KMS-11 (cell line): Measurements from ENCODE around the gene KLF15.

ENCODE experiments used
- H2AFZ ChIP-seq: fragments of 200-600 bp; sonication (generic); 2 replicates; pipeline ENCODE4 v1.6.1; 2016; ENCODE audit warnings: antibody characterized with exemption, mixed run types, low read depth
- H3K27ac ChIP-seq: fragments of 200-600 bp; sonication (generic); 2 replicates; pipeline ENCODE4 v1.6.1; 2016; ENCODE audit warnings: mild to moderate bottlenecking, mixed run types
- H3K27me3 ChIP-seq: fragments of 200-600 bp; sonication (generic); 2 replicates; pipeline ENCODE4 v1.6.1; 2017; ENCODE audit warnings: mild to moderate bottlenecking, low read depth, mixed run types, moderate library complexity; ENCODE audit not compliant: insufficient read depth
- H3K36me3 ChIP-seq: fragments of 200-600 bp; sonication (generic); 2 replicates; pipeline ENCODE4 v1.6.1; 2017; ENCODE audit warnings: mild to moderate bottlenecking, mixed run types; ENCODE audit not compliant: insufficient read depth
- H3K4me1 ChIP-seq: fragments of 200-600 bp; sonication (generic); 2 replicates; pipeline ENCODE4 v1.6.1; 2016; ENCODE audit warnings: mild to moderate bottlenecking, low read depth, mixed run types; ENCODE audit not compliant: poor library complexity, severe bottlenecking
- H3K4me2 ChIP-seq: fragments of 200-600 bp; sonication (generic); 2 replicates; pipeline ENCODE4 v1.7.0; 2016; ENCODE audit warnings: mild to moderate bottlenecking, mixed run types
- H3K4me3 ChIP-seq: fragments of 200-600 bp; sonication (generic); IDR thresholded peaks from 2 replicates; pipeline ENCODE4 v1.6.1; 2017; ENCODE audit warnings: low read depth, low read length, mixed read lengths; ENCODE audit not compliant: insufficient read depth
- H3K79me2 ChIP-seq: fragments of 200-600 bp; sonication (generic); 2 replicates; pipeline ENCODE4 v1.6.1; 2016; ENCODE audit warnings: low read depth, mixed run types; ENCODE audit not compliant: insufficient read depth
- H3K9ac ChIP-seq: fragments of 200-600 bp; sonication (generic); 2 replicates; pipeline ENCODE4 v1.6.1; 2016; ENCODE audit warnings: mild to moderate bottlenecking, mixed run types
- H4K20me1 ChIP-seq: fragments of 200-600 bp; sonication (generic); 2 replicates; pipeline ENCODE4 v1.6.1; 2016; ENCODE audit warnings: mild to moderate bottlenecking, mixed run types; ENCODE audit not compliant: insufficient read depth
- TF ChIP-seq, protein P1 (sequence below): fragments of 200-600 bp; sonication (generic); conservative IDR thresholded peaks from 2 replicates; pipeline ENCODE4 v1.6.1; 2017; ENCODE audit warnings: low read depth, mild to moderate bottlenecking, antibody characterized with exemption, low read length, moderate library complexity, mixed read lengths

The KLF15 gene

DNA sequence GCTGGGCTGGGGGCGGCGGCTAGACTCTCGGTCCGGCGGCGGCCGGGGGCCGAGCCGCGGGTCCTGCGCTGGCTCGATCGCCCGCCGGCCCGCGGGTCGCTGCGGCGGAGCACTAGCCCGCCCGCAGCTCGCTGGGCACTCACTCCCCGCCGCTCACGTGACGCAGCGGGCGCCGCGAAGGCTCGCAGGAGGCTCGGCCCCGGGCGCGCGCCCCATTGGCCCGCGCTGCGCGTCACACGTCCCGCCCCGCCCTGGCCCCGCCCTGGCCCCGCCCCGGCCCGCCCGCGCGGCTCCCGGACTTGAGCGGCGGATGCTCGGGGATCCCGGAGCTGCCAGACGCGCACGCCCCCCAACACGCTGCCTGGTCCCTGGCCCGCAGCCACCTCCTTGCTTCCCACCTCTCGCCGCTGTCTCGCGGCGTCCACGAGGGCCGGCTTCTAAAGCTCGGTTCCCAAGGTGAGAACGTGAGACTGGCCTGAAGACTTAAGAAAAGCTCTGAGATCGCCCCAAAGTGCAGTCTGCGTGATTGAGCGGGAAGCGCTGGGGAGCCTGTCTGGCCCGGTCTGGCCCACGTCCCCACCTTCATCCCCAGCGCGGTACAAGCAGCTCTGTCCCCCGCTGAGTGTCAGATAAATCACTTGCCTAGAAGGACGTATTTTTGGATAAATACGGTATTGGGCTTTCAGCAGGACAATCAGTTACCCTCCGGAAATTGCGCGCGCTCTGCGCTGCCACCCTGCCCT is at the start of gene KLF15:
KLF15 (minus strand) TSS at position 114 of the 743 bp plus-strand sequence. CDS start 4,486 bp downstream, outside the sequence.
- Histone ChIP-seq H3K4me1 (no peaks in the 10 kb centered on the region), H3K4me2 (peak within 1 kb of the TSS; percentile 99), H3K4me3 (no peak within 1 kb of the TSS), H4K20me1 (no peaks in the 10 kb centered on the region), H3K36me3 (no peaks in the 10 kb centered on the region), H3K9ac (peak within 1 kb of the TSS; percentile 27; the same call in 1 of the 2 replicates), H3K79me2 (no peaks in the 10 kb centered on the region), H3K27ac (no peak within 1 kb of the TSS), H2AFZ (peak within 1 kb of the TSS; percentile 92), H3K27me3 (peaks cover 32% of the 10 kb centered on the region)
- TF ChIP-seq, protein P1, sequence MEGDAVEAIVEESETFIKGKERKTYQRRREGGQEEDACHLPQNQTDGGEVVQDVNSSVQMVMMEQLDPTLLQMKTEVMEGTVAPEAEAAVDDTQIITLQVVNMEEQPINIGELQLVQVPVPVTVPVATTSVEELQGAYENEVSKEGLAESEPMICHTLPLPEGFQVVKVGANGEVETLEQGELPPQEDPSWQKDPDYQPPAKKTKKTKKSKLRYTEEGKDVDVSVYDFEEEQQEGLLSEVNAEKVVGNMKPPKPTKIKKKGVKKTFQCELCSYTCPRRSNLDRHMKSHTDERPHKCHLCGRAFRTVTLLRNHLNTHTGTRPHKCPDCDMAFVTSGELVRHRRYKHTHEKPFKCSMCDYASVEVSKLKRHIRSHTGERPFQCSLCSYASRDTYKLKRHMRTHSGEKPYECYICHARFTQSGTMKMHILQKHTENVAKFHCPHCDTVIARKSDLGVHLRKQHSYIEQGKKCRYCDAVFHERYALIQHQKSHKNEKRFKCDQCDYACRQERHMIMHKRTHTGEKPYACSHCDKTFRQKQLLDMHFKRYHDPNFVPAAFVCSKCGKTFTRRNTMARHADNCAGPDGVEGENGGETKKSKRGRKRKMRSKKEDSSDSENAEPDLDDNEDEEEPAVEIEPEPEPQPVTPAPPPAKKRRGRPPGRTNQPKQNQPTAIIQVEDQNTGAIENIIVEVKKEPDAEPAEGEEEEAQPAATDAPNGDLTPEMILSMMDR, result no peak

DNA sequence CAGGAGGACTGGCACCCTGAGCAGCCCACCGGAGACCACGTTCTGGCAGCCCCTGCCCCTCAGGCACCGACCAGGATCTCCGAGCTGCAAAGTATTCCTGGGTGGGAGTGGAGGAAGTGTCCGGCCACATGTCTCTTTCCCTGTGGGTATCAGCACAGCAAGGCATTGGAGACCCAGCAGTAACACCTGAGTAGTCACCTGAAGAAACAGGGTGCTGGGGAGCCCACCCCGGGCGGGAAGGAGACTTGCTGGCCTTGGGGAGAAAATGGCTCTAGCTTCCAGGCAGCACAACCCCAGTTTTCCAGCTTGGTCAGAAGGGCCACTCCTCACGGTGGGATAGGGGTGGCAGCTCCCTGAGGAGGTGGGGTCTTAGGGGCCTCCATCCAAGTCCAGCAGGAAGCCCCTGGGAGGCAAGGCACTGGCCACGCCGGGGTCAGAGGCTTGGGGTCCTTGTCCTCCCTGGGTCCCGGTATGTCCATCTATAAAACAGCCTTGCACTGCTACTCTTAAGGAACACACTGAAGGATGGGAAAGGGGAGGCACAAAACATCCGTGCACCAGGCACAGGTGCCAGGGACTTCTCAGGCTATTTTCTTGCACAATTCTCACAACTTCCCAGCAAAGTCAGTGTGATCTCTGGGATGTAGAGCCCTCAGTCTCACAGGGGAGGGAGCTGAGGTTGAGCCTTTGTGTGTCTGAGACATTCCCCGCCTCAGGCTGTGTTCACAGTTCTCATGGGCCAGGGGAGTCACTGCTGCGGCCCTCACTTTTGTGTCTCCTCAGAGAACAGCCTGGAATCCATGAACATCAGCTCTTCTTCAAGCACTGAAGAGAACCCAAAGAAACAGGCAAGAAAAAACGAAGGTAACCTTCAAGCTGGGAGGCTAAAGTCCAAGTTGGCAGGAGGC is 49.4 kb upstream of the KLF15 start:
- no peaks in the 10 kb centered on the region for H3K79me2 ChIP-seq

DNA sequence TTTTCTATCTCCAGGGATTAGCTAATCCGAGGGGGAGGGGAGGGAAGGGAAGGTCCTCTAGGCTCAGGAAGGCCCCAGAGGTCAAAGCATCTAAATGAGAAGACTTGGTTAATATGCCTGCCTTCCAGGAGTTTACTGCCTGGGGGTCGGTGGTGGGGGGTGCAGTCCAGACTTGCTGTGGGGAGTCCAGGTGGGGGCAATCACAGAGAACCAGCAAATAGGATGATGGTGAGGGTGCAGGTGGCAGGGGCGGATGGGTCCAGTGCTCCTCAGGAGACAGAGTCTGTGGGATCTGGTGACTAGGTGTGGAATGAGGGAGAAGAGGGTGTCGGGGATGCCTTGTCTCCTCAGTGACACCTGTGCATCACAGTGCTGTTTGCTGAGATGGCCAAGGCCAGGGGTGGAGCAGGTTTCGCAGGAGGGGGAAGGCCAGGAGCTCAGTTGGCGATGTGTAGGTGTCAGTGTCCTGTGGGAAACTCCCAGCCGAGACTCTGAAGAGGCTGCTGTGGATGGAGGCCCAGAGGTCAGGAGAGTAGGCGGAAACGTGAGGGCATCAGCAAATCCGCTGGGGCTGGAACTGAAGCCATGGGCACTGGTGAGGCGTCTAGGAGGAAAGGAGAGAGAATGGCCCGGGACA is 45.6 kb upstream of the KLF15 start:
- Histone ChIP-seq H3K9ac (no peak overlapping the region), H3K27ac (no peak overlapping the region), H2AFZ (no peak overlapping the region), H4K20me1 (no peaks in the 10 kb centered on the region), H3K4me3 (no peak overlapping the region), H3K27me3 (no peaks in the 10 kb centered on the region), H3K79me2 (no peaks in the 10 kb centered on the region), H3K4me2 (no peak overlapping the region), H3K4me1 (no peaks in the 10 kb centered on the region), H3K36me3 (no peaks in the 10 kb centered on the region)
- TF ChIP-seq, protein P1, result no peak

More for the DNA sequence above, 49.4 kb upstream of the KLF15 start:
- Histone ChIP-seq H3K36me3 (no peaks in the 10 kb centered on the region), H2AFZ (no peak overlapping the region), H3K27ac (no peak overlapping the region), H3K4me2 (no peak overlapping the region), H4K20me1 (no peaks in the 10 kb centered on the region), H3K27me3 (no peaks in the 10 kb centered on the region), H3K4me3 (no peak overlapping the region), H3K9ac (no peak overlapping the region), H3K4me1 (no peaks in the 10 kb centered on the region)
- TF ChIP-seq, protein P1, result no peak

DNA sequence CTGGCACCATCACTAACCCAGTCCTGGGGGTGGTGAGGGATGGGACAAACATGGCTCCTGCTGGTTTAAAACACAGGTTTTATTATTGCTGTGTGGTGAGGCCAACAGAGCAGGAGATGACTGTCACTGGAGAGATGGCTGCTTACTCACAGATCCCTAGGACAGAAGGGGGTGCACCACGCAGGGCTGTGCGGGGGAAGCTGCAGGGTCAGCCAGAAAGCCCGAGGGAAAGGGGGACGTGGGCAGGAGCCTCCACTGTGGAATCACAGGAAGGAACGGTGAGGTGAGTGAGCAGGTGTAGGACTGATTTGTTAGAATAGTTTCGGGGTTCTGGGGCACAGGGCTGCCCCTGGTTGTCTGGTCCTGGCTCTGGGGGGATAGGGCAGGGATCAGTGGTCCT is 45.0 kb upstream of the KLF15 start:
- no peak overlapping the region for H3K27ac ChIP-seq
- no peaks in the 10 kb centered on the region for H3K36me3 ChIP-seq
- H3K4me2 ChIP-seq, result no peak overlapping the region
- no peaks in the 10 kb centered on the region for H3K4me1 ChIP-seq
- no peaks in the 10 kb centered on the region for H4K20me1 ChIP-seq
- no peak overlapping the region for H2AFZ ChIP-seq
- TF ChIP-seq, protein P1, result no peak
- H3K79me2 ChIP-seq, result no peaks in the 10 kb centered on the region
- no peaks in the 10 kb centered on the region for H3K27me3 ChIP-seq
- H3K9ac ChIP-seq, result no peak overlapping the region
- H3K4me3 ChIP-seq, result no peak overlapping the region
